NB4 (cell line): ENCODE data around the gene NFIA.

Experiments
- CTCF ChIP-seq: IDR thresholded peaks from one replicate; pipeline ENCODE4 v1.5.1; 2012; ENCODE audit warnings: low read depth, low read length
- POLR2A ChIP-seq: IDR thresholded peaks from 2 replicates; pipeline ENCODE4 v1.6.1; 2011; ENCODE audit warnings: mild to moderate bottlenecking; ENCODE audit not compliant: insufficient read length; ENCODE audit errors: extremely low read depth

- no peak for TF ChIP-seq CTCF
- TF ChIP-seq POLR2A = no peak
These were observed 26.8 kb downstream of the NFIA start for GRCh38 chr1:61109158-61109557.
